GM12874 (cell line): Measurements from ENCODE around the gene MORN2.

Source experiments
- CTCF ChIP-seq: IDR thresholded peaks from 2 replicates; pipeline ENCODE4 v1.5.1; 2011; ENCODE audit warnings: low read depth, mild to moderate bottlenecking, control low read depth, low read length, moderate library complexity; ENCODE audit not compliant: insufficient read depth

Gene MORN2

GRCh38 chr2:38911191-38911590 is 35.4 kb downstream of the MORN2 start:
- no peak for TF ChIP-seq CTCF

DNA sequence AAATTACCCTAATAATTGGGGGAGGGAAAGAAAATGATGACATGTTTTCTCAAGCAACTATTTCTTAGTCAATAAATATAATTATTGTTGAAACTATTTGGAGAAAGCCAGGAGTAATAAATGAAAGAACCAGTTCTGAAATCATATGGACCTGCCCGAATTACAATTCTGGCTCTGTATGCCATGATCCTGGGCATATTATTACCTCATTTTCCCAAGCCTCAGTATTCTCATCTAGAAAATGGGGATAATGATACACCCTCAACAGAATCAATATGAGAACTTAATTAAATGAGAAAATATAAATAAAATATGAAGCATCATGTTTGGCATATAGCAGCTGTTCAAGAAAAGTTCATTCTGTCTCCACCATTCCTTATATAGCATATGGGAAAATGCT is 36.8 kb downstream of the MORN2 start:
- no peak for TF ChIP-seq CTCF

DNA sequence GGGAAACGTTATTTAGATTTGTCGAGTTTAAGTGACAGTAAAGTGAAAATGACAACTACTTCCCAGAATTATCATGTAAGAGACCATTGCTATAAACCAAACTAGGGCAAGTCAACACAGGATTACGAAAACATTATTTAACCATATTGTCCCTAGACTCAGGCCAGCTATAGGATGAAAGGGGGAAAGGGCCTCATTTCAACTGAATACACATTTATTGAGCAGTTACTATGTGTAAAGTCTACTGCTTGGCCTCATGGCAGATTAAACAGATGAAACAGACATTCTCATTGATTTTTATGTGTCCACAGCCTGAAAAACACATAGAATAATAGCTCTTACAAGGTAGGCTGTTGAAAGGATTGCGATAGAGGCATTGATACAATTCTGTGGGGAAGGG is 46.6 kb downstream of the MORN2 start:
- TF ChIP-seq CTCF: no peak

- TF ChIP-seq CTCF: no peak
Measured at GRCh38 chr2:38922902-38923301, 47.1 kb downstream of the MORN2 start.

DNA sequence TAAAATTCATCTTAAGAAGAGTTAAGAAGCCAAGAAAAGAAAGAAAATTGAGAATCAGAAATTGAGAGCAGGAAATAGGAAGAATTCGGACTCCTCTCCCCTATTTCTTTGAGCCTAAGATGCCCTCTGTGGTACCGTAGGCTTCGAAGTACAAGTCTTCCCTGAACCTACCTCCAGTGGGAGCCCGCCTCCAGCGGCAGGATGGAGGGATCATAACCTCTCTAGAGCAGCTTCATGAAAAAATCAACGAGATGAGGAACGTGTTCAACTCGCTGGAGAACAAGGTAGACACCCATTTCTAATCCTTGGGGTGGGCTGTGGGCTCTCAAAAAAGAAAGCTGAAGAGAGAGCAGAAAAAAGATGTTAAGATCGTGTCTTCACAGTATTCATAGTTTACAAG is 50.2 kb downstream of the MORN2 start:
- TF ChIP-seq CTCF: no peak

DNA sequence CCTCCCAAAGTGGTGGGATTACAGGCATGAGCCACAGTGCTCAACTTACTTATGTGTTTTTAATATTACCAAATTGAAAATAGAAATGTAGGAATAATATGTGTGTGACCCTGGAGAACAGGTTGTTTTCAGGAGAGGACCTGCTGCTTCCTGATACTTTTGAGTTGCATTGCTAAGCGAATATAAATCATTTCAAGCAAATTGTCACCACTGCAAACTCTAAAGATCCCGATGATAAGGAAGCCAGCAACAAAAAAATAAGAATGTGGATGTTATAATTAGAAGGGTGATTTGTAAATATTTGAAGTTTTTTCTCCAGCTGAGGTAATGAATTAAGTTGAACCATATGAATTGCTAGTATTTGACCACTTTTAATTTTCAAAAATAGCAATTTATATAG is 54.8 kb downstream of the MORN2 start:
- TF ChIP-seq CTCF: no peak
